NCI-H748 (cell line): ENCODE data around the gene TPST2.

ENCODE experiments used
- DNase-seq: peaks from one replicate; lab custom pipeline; 2025; ENCODE audit not compliant: unreplicated experiment; lab: John Stamatoyannopoulos, UW

The TPST2 gene

DNA sequence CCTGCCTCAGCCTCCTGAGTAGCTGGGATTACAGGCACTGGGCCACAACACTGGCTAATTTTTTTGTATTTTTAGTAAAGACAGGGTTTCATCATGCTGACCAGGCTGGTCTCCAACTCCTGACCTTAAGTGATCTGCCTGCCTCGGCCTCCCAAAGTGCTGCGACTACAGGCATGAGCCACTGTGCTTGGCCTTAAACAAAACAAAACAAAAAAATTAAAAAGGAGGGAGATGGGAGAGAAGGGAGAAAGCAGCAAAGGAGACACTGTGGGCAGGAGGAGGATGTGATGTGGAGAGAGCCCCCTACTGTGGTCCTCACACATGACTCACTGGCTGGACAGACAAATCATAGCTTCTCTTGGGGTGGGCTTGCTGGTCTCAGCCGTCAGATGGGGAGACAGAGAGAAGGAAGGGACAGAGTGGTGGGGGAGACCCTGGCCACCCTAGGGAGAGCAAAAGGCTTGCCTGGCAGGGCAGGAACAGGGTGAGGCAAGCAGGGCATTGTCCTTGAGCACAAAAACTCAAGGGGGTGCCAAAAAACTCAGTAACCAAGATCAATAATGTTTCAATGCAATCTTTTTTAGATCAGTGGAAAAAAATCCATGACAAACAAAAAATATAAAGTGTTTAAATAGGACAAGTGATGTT is 31.6 kb downstream of the TPST2 start:
- no peak for DNase-seq

DNA sequence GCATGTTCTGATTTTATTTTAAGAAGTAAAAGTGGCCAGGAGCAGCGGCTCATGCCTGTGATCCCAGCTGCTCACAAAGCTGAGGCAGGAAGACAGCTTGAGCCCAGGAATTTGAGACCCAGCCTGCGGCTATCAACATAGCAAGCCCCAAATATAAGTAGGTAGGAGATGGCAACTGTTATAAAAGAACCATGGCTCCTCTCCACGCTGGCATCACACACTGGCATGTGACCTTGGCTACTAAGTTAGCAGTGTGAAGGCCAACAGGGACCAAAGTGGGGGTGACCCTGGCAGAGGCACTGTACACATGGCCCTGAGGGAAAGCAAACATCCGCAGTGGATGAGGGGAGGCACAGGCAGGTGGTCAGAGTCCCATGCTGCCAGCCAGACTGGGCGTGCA is 33.0 kb downstream of the TPST2 start:
- DNase-seq: no peak

DNA sequence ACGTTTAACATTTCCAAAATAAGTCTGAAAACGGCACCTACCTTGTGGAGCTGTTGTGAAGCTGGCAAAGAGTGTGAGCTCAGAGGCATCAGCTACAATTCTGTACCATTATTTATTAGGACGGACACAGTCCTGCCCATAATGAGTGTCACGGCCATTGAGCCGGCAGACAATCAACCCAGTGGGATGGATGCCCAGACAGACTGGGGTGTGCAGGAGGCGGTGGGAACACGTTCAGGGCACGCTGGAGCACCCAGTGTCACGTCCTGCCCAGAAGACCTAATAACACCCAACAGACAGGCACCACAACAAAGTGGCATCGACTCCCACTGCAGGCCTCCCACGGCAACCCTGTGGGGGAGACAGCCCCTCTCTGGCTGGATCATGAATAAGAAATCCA is 34.5 kb downstream of the TPST2 start:
- DNase-seq: no peak

GRCh38 chr22:26554956-26555355 is 35.0 kb downstream of the TPST2 start:
- no peak for DNase-seq

- no peak for DNase-seq
Measured at GRCh38 chr22:26553056-26553752, 36.7 kb downstream of the TPST2 start.

DNA sequence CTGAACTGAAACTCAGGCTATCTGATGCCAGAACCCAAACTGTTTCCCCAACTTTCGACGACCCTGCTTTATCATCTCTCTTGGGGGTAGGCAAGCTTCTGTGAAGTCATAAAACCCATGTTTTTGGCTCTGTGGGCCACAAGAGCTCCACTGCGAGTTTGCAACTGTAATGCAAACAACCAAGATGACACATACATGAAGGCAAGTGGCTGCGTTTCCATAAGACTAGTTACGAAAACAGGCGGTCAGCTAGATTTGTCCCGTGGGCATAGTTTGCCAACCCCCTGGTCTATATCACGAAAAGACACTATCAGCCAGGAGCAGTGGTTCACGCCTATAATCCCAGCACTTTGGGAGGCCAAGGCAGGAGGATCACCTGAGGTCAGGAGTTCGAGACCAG is 37.5 kb downstream of the TPST2 start:
- DNase-seq: no peak

- DNase-seq: no peak
Measured at GRCh38 chr22:26551568-26551967, 38.4 kb downstream of the TPST2 start.

- DNase-seq: no peak
Measured at GRCh38 chr22:26550498-26551033, 39.4 kb downstream of the TPST2 start.

DNA sequence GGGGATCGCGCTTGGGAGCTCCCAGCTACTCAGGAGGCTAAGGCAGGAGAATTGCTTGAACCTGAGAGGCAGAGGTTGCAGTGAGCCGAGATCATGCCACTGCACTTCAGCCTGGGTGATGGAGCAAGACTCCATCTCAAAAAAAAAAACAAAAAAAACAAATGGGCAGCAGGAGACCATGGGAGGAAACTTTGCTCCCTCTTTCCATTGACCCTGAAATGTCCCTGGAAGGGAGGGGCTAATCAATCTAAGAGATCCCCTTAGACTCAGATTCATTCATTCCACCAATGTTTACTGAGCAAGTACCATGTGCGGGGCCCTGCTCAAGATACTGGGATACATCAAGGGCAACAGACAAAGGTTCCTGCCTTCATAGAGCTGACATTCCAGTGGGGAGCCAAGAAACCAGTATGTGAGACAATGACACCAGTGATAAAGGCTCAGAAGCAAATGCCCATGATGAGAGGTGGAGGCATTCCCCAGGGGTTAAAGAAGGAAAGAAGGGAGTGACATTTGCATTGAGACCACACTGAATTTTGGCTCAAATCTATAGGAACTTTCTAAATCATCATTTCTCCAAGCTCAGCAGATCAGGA is 39.9 kb downstream of the TPST2 start:
- no peak for DNase-seq

DNA sequence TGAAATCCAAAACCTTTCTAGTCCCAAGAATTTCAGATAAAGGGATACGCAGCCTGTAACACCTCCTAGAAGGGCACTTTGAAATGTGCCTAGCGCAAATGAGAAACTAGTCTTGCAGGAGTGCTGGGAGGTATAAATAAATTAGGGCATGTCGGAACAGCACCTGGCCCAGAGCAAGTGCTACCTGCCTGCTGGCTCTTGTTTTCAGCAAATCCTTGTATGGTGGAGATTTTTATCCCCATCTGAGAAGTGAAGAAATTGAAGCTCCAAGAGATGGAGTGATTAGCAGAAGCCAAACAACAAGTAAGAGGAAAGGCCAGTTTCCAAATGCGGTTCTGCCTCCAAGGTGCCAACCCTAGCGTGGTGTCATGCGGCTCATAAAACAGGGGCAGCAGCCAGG is 40.9 kb downstream of the TPST2 start:
- DNase-seq: no peak

GRCh38 chr22:26548303-26548702 is 41.6 kb downstream of the TPST2 start:
- DNase-seq: no peak

- no peak for DNase-seq
Measured at GRCh38 chr22:26547837-26548236, 42.1 kb downstream of the TPST2 start.

- no peak for DNase-seq
Measured at GRCh38 chr22:26547426-26547825, 42.5 kb downstream of the TPST2 start.

DNA sequence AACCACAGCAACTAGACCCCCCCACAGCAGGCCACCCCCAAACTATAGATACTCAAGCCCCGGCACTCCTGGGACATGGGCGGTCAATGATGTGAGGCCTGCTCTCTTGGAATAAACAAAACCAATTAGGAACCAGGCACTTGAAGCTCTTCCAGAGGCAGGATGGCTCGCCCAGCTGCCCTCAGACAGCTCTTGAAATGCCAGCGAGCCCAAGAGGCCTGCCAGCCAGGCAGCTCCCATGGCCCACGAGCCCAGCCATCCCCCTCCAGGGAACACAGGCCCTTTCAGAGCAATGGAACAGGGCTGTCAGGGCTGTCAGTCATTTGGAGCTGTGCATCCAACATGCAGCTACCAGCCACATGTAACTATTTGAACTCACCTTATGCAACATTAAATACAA is 43.6 kb downstream of the TPST2 start:
- no peak for DNase-seq

- no peak for DNase-seq
Measured at GRCh38 chr22:26545827-26546226, 44.1 kb downstream of the TPST2 start.

- DNase-seq: no peak
Measured at GRCh38 chr22:26545385-26545784, 44.5 kb downstream of the TPST2 start.

DNA sequence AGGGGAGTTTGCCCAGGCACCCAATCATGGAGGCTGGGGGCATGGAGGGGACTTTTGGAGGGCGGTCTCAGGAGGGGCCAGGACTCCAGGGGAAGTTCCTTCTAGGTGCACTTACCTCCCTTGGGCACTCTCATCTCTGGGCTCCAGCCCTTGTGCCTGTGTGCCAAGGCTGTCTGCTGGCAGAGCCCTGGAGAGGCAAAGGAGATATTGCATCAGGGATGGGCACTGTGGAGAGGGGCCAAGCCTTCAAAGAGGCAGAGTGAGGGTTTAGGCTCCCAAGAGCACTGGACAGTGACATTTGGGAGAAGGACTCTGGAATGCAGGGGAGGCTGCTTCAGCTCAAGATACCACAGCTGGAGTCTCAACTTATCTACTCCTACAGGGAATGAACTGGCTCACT is 45.4 kb downstream of the TPST2 start:
- no peak for DNase-seq

DNA sequence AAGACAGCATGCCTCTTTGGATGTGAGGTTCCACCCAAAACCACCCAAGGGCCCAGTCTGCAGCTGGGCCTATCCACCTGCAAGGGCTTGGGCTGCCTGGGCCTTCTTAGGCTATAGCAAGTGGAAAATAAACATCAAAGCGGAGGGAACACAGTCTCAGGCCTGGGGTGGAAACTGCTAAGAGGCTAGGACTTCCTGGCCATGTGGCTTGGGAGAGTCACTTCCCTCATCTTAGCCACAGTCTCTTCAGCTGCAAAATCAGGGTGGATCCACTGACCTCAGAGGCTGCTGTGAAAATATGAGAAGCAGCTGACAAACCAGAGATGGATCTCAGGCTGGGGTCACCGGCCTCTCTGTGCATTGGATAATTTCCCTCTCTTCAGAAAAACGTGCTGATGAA is 47.1 kb downstream of the TPST2 start:
- DNase-seq: no peak

DNA sequence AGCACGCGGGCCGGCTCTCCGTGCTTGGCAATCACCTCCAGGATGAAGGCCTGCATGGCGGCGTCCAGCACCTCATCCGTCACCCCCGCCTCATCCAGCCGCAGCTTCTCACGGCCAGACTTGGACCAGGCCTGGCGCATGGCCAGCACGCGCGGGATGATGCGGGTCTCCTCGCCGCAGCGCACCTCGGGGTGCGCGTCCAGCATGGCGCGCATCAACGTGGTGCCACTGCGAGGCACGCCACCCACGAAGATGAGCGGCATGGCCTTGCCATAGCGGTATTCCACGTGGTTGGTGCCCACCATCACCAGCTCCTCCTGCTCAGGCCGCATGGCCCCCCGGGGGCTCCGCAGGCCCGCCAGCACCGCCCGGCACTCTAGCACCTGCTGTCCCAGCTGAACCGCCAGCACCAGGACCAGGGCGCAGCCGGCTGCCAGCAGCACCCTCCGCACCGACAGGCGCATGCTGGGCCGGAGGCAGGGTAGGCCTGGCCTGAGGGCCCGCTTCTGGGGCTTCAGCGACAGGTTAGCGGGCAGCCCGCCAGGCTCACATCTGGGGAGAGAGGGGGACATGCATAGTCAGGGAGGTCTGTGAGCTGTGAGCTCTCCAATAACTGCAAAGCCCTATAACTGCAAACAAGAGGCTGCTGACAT is 48.6 kb downstream of the TPST2 start:
- no peak for DNase-seq

DNA sequence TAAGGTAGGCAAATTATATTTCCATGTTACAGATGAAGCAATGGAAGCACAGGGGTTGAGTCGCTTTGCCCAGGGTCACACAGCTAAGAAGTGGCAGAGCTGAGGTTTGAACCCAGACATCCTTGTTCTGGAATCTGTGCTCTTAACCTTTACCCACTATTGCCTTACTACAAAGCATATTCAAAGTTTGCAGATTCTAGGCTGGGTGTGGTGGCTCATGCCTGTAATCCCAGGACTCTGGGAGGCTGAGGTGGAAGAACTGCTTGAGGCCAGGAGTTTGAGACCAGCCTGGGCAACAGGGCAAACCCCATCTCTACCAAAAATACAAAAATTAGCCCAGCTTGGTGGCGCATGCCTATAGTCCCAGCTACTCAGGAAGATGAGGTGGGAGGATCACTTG is 49.8 kb downstream of the TPST2 start:
- DNase-seq: no peak

DNA sequence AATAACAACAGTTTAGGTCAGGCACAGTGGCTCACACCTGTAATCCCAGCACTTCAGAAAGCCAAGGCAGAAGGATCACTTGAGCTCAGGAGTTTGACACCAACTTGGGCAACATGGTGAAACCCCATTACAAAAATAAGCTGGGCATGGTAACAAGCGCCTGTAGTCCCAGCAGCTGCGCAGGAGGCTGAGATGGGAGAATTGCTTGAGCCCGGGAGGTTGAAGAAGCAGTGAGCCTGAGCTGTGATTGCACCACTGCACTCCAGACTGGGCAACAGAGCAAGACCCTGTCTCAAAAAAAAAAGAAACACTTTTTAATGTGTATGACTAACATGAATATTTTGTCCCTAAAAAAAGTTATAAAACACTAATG is 53.2 kb downstream of the TPST2 start:
- DNase-seq: no peak
